ENCODE results near the gene PHPT1.

- no peak for TF ChIP-seq CTCF (IDR thresholded peaks at IDR 0.05; ENCODE audit: poor library complexity)
- no peak for TF ChIP-seq EZH2 (IDR thresholded peaks at IDR 0.05; ENCODE audit: borderline replicate concordance)
These were observed 19.0 kb upstream of the PHPT1 start for GRCh38 chr9:136829981-136830885.

Data from hepatocyte (in vitro differentiated cells).